H1 (cell line): Measurements from ENCODE around the gene MRPL36. TPM values are rescaled to one million over a fixed set of nuclear protein-coding genes. Genes with fewer than 3 reads are reported as not detected.

Experiments used
- CTCF ChIA-PET: fragments of 300-600 bp; sonication (Branson Sonifier 250); formaldehyde crosslinking; loops from one replicate; lab custom pipeline; 2021; ENCODE audit not compliant: partially characterized antibody; lab: Charles Lee
- POLR2A ChIA-PET: fragments of 300-600 bp; sonication (Branson Sonifier 250); formaldehyde crosslinking; loops from one replicate; lab custom pipeline; 2021; ENCODE audit warnings: inconsistent platforms; ENCODE audit not compliant: partially characterized antibody; lab: Charles Lee
- DNase-seq, 2 experiments: peaks; one replicate each; pipeline versions ENCODE4 v3.0.0 to v3.0.0-alpha.2; 2010 to 2022; ENCODE audit warnings: low spot score in 2 of 2, low read depth in 1 of 2, mixed read lengths in 1 of 2
- FAIRE-seq: peaks from 2 replicates; lab custom pipeline; 2011; peaks lifted over from hg19 to GRCh38; lab: Jason Lieb, UNC
- H2AFZ ChIP-seq: 2 replicates; pipeline ENCODE4 v1.8.1; 2012; ENCODE audit warnings: low read length, inconsistent platforms
- H2AK5ac ChIP-seq: 2 replicates; pipeline ENCODE4 v1.6.1; 2013; ENCODE audit warnings: low read depth, low read length
- H2BK120ac ChIP-seq: replicated peaks from 2 replicates; pipeline ENCODE3; 2013; ENCODE audit warnings: low read depth, low read length, inconsistent platforms
- H2BK12ac ChIP-seq: 2 replicates; pipeline ENCODE4 v1.6.1; 2013; ENCODE audit warnings: low read depth, low read length
- H2BK15ac ChIP-seq: 2 replicates; pipeline ENCODE4 v1.6.1; 2013; ENCODE audit warnings: low read length
- H2BK20ac ChIP-seq: 2 replicates; pipeline ENCODE4 v1.6.1; 2013; ENCODE audit warnings: low read length
- H2BK5ac ChIP-seq: 2 replicates; pipeline ENCODE4 v1.6.1; 2013; ENCODE audit warnings: low read depth, low read length
- H3K14ac ChIP-seq: 2 replicates; pipeline ENCODE4 v1.6.1; 2013; ENCODE audit warnings: inconsistent platforms; ENCODE audit not compliant: insufficient read length
- H3K18ac ChIP-seq: 2 replicates; pipeline ENCODE4 v1.6.1; 2013; ENCODE audit warnings: low read length; ENCODE audit errors: extremely low read depth
- H3K23ac ChIP-seq: 2 replicates; pipeline ENCODE4 v1.6.1; 2013; ENCODE audit warnings: inconsistent platforms; ENCODE audit not compliant: insufficient read length
- H3K23me2 ChIP-seq: 2 replicates; pipeline ENCODE4 v1.6.1; 2013; ENCODE audit warnings: low read depth, low read length
- H3K27ac ChIP-seq: 2 replicates; pipeline ENCODE4 v1.6.1; 2011; ENCODE audit warnings: low read depth, low read length, inconsistent platforms
- H3K27me3 ChIP-seq, 4 experiments: replicated peaks in 1 of 4; 1 replicate in 1 of 4; 2 replicates in 3 of 4; pipeline versions ENCODE4 v1.6.1 to v1.8.1; 2011 to 2013; ENCODE audit warnings: low read length in 3 of 4, mild to moderate bottlenecking in 3 of 4, inconsistent platforms in 2 of 4, mixed read lengths in 2 of 4, moderate library complexity in 1 of 4; ENCODE audit not compliant: control insufficient read depth in 3 of 4, insufficient read depth in 3 of 4; ENCODE audit errors: extremely low read depth in 1 of 4
- H3K36me3 ChIP-seq, 4 experiments: 2 replicates each; pipeline versions ENCODE4 v1.6.1 to v1.8.1; 2011 to 2013; ENCODE audit warnings: mild to moderate bottlenecking in 4 of 4, low read length in 3 of 4, moderate library complexity in 2 of 4, control low read depth in 1 of 4, inconsistent platforms in 1 of 4; ENCODE audit not compliant: insufficient read depth in 4 of 4, control insufficient read depth in 2 of 4
- H3K4ac ChIP-seq: replicated peaks from 2 replicates; pipeline ENCODE3; 2013; ENCODE audit warnings: low read length, low read depth, mixed read lengths, inconsistent platforms; ENCODE audit not compliant: insufficient read length
- H3K4me1 ChIP-seq, 4 experiments: replicated peaks in 1 of 4; 1 replicate in 1 of 4; 2 replicates in 3 of 4; pipeline versions ENCODE4 v1.6.1 to v1.8.1; 2011 to 2013; ENCODE audit warnings: low read length in 3 of 4, inconsistent platforms in 2 of 4, mixed read lengths in 1 of 4; ENCODE audit not compliant: insufficient read depth in 4 of 4, control insufficient read depth in 3 of 4
- H3K4me2 ChIP-seq, 2 experiments: 2 replicates each; pipeline versions ENCODE4 v1.6.1 to v1.8.1; 2011 to 2013; ENCODE audit warnings: low read depth in 2 of 2, low read length in 2 of 2, control low read depth in 1 of 2, inconsistent platforms in 1 of 2, mild to moderate bottlenecking in 1 of 2; ENCODE audit not compliant: insufficient read depth in 1 of 2
- H3K4me3 ChIP-seq, 4 experiments: fragments of 200-600, 300-600 bp in 1 of 4; sonication (generic), shearing (Covaris generic), sonication (Bioruptor Twin) in 1 of 4; 2 replicates each; pipeline versions ENCODE4 v1.5.1 to v1.8.1; 2011 to 2016; ENCODE audit warnings: low read length in 4 of 4, low read depth in 3 of 4, control low read depth in 2 of 4, inconsistent platforms in 2 of 4, mild to moderate bottlenecking in 2 of 4, mixed read lengths in 1 of 4, moderate library complexity in 1 of 4; ENCODE audit not compliant: insufficient read depth in 2 of 4; ENCODE audit errors: extremely low read depth in 1 of 4
- H3K56ac ChIP-seq: replicated peaks from 2 replicates; pipeline ENCODE3; 2013; ENCODE audit warnings: low read depth, mild to moderate bottlenecking, mixed read lengths, low read length, inconsistent platforms; ENCODE audit not compliant: insufficient read length
- H3K79me1 ChIP-seq: 2 replicates; pipeline ENCODE4 v1.6.1; 2013; ENCODE audit warnings: low read depth, low read length, control low read depth
- H3K79me2 ChIP-seq, 2 experiments: 2 replicates each; pipeline versions ENCODE4 v1.6.1 to v1.8.1; 2012 to 2013; ENCODE audit warnings: low read length in 2 of 2, mild to moderate bottlenecking in 2 of 2, inconsistent platforms in 1 of 2; ENCODE audit not compliant: insufficient read depth in 2 of 2, control insufficient read depth in 1 of 2
- H3K9ac ChIP-seq, 4 experiments: replicated peaks in 1 of 4; 1 replicate in 1 of 4; 2 replicates in 3 of 4; pipeline versions ENCODE4 v1.6.1 to v1.8.1; 2011 to 2013; ENCODE audit warnings: low read depth in 3 of 4, low read length in 3 of 4, control low read depth in 2 of 4, mild to moderate bottlenecking in 2 of 4, moderate library complexity in 2 of 4, inconsistent platforms in 1 of 4; ENCODE audit errors: extremely low read depth in 1 of 4
- H3K9me3 ChIP-seq, 2 experiments: 2 replicates each; pipeline versions ENCODE4 v1.6.1 to v1.8.1; 2012 to 2013; ENCODE audit warnings: mild to moderate bottlenecking in 2 of 2, moderate library complexity in 2 of 2, control low read depth in 1 of 2, inconsistent platforms in 1 of 2, low read depth in 1 of 2, low read length in 1 of 2, mixed read lengths in 1 of 2; ENCODE audit not compliant: insufficient read depth in 2 of 2
- H4K20me1 ChIP-seq, 2 experiments: replicated peaks in 1 of 2; 2 replicates each; pipeline versions ENCODE3 to v1.8.1; 2011 to 2013; ENCODE audit warnings: inconsistent platforms in 2 of 2, low read length in 2 of 2, mild to moderate bottlenecking in 1 of 2; ENCODE audit not compliant: insufficient read depth in 2 of 2, control insufficient read depth in 1 of 2
- H4K5ac ChIP-seq: 2 replicates; pipeline ENCODE4 v1.6.1; 2013; ENCODE audit warnings: low read length, low read depth, mixed read lengths, inconsistent platforms; ENCODE audit not compliant: insufficient read length
- H4K8ac ChIP-seq: 2 replicates; pipeline ENCODE4 v1.8.0; 2013; ENCODE audit warnings: mild to moderate bottlenecking, moderate library complexity, low read length, inconsistent platforms; ENCODE audit not compliant: insufficient read depth; ENCODE audit errors: extremely low read depth
- H4K91ac ChIP-seq: replicated peaks from 2 replicates; pipeline ENCODE3; 2013; ENCODE audit warnings: low read length, mixed read lengths, inconsistent platforms; ENCODE audit not compliant: insufficient read length
- ASH2L ChIP-seq: fragments of 200-600, 300-600 bp; sonication (generic); IDR thresholded peaks from one replicate; pipeline ENCODE4 v1.7.1; 2017; ENCODE audit warnings: low read length
- CTBP2 ChIP-seq: IDR thresholded peaks from 2 replicates; pipeline ENCODE4 v1.7.0; 2011; ENCODE audit warnings: borderline replicate concordance, mild to moderate bottlenecking, moderate library complexity, mixed read lengths, low read length; ENCODE audit not compliant: insufficient read depth, insufficient read length
- GABPA ChIP-seq: IDR thresholded peaks from 2 replicates; pipeline ENCODE4 v1.6.1; 2011; ENCODE audit warnings: mild to moderate bottlenecking, low read length, moderate library complexity, borderline replicate concordance; ENCODE audit not compliant: insufficient read depth
- HDAC6 ChIP-seq: IDR thresholded peaks from one replicate; pipeline ENCODE4 v1.7.1; 2012; ENCODE audit warnings: low read depth, mild to moderate bottlenecking, inconsistent platforms, low read length, moderate library complexity
- JUN ChIP-seq: IDR thresholded peaks from 2 replicates; pipeline ENCODE4 v1.6.1; 2011; ENCODE audit warnings: low read depth, mild to moderate bottlenecking, improper control_type of control experiment, low read length
- JUND ChIP-seq: IDR thresholded peaks from 2 replicates; pipeline ENCODE4 v1.6.1; 2011; ENCODE audit warnings: mild to moderate bottlenecking, improper control_type of control experiment, low read length
- MAFK ChIP-seq: IDR thresholded peaks from 2 replicates; pipeline ENCODE4 v1.6.1; 2012; ENCODE audit warnings: low read depth, mild to moderate bottlenecking, improper control_type of control experiment, low read length
- SIN3A ChIP-seq, 2 experiments: IDR thresholded peaks in 1 of 2; conservative IDR thresholded peaks in 1 of 2; 2 replicates each; pipeline ENCODE4 v1.6.1; 2011 to 2012; ENCODE audit warnings: low read length in 2 of 2, improper control_type of control experiment in 1 of 2, low read depth in 1 of 2, mild to moderate bottlenecking in 1 of 2
- SP2 ChIP-seq: IDR thresholded peaks from 2 replicates; pipeline ENCODE4 v1.6.1; 2012; ENCODE audit warnings: mild to moderate bottlenecking, low read length, inconsistent platforms
- TAF1 ChIP-seq: IDR thresholded peaks from 2 replicates; pipeline ENCODE4 v1.6.1; 2011; ENCODE audit warnings: mild to moderate bottlenecking, low read depth, low read length
- TBP ChIP-seq: IDR thresholded peaks from 2 replicates; pipeline ENCODE4 v1.6.1; 2011; ENCODE audit warnings: low read depth, low read length, improper control_type of control experiment
- TEAD4 ChIP-seq: IDR thresholded peaks from 2 replicates; pipeline ENCODE4 v1.6.1; 2012; ENCODE audit warnings: low read depth, low read length, inconsistent platforms, mixed read lengths
- YY1 ChIP-seq: IDR thresholded peaks from 2 replicates; pipeline ENCODE4 v1.6.1; 2011; ENCODE audit warnings: low read depth, mild to moderate bottlenecking, low read length
- WGBS, 2 experiments: shearing (Covaris generic) in 1 of 2; methylation state at CpG; one replicate each; pipeline versions ENCODE4 v1.1.6 to v1.1.7; 2013 to 2015; ENCODE audit warnings: low lambda C conversion rate in 2 of 2, mixed read lengths in 2 of 2, inconsistent platforms in 1 of 2, low coverage in 1 of 2, missing lambda C conversion rate in 1 of 2; ENCODE audit not compliant: insufficient replicate concordance in 2 of 2, insufficient coverage in 1 of 2, insufficient read length in 1 of 2; ENCODE audit errors: extremely low coverage in 1 of 2, missing lambda C conversion rate in 1 of 2; 5-methylcytosine and 5-hydroxymethylcytosine counted together
- polyA plus RNA-seq, 7 experiments: library from polyadenylated mRNA; depleted of rRNA in 3 of 7; stranded (reverse) in 5 of 7; unstranded in 2 of 7; fragments of >200 nt in 5 of 7; fragments of 200-250 nt in 2 of 7; gene quantifications; 1 replicate in 5 of 7; 2 replicates in 1 of 7; 4 replicates in 1 of 7; pipeline versions ENCODE4 v1.2.1 to v1.2.3, GENCODE V29; 2011 to 2013; ENCODE audit warnings: missing spikeins in 2 of 7, mixed read lengths in 2 of 7
- total RNA-seq: library from RNA; stranded (reverse); fragmentation: NEBNext Ultra II Directional; extraction: Animal tissue kit (Norgen Biotek cat#: 25700); gene quantifications from 2 replicates; pipeline ENCODE4 v1.2.1, GENCODE V29; 2021
- TF ChIP-seq, protein P1 (sequence below): IDR thresholded peaks from 2 replicates; pipeline ENCODE4 v1.6.1; 2011; ENCODE audit warnings: low read length, improper control_type of control experiment

Gene MRPL36
- total and polyA plus RNA-seq, 2 of the 8 experiments (the other 6 are each of a cell fraction or from before 2014, with no cell fraction given): 56.3 to 81.5 TPM

DNA sequence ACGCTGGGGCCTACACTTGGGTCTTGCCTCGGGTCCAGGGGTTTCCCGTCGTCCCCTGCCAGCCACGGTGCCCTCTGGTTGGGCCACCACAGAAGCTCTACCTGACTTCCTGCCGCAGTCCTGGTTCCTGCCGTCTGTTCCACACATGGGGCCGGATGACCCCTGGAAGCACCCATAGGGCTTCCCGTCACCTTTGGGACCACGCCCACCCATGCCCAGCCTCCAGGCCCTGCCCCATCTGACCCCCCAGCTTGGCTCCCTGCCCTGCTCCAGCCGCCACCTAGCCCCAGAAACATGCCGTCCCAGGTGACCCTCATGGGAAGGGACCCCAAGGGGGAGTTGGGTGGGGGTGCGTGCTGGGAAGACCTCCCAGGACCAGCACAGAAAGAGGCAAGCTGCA, 13.7 kb downstream of the MRPL36 start:
- no peaks in the 10 kb centered on the region for H3K9me3 ChIP-seq
- H3K14ac ChIP-seq: no peak overlapping the region
- no peak overlapping the region for H3K27ac ChIP-seq
- no peaks in the 10 kb centered on the region for H3K36me3 ChIP-seq
- CTCF ChIA-PET: interaction anchor here (1.3 to 1.8 kb wide), 2 partner anchors 18 to 24 kb away, joined by 3 to 5 read pairs; no protein-coding TSS in a partner anchor
- H3K9ac ChIP-seq: no peak overlapping the region
- H3K4ac ChIP-seq: no peak overlapping the region
- H3K79me1 ChIP-seq: no peaks in the 10 kb centered on the region
- no peaks in the 10 kb centered on the region for H3K79me2 ChIP-seq
- FAIRE-seq: no peak
- H2BK5ac ChIP-seq: no peak overlapping the region
- H2BK20ac ChIP-seq: no peak overlapping the region
- 93% methylated on average over 10 of the region's 13 CpGs; no CpG with 5 or more reads in 1 of the 2 experiments for WGBS, 2 experiments
- POLR2A ChIA-PET: interaction anchor here (1.2 kb wide), 1 partner anchor 15 kb away, joined by 4 read pairs; the partner anchor contains the start of gene NDUFS6
- no peaks in the 10 kb centered on the region for H3K27me3 ChIP-seq
- H4K20me1 ChIP-seq: peaks cover 0 to 3% of the 10 kb centered on the region in 2 experiments
- no peak overlapping the region for H4K91ac ChIP-seq
- H3K4me3 ChIP-seq: no peak overlapping the region
- H2BK15ac ChIP-seq: no peak overlapping the region
- H3K56ac ChIP-seq: no peak overlapping the region
- H3K23ac ChIP-seq: no peak overlapping the region
- H4K5ac ChIP-seq: no peak overlapping the region
- no peak overlapping the region for H2BK12ac ChIP-seq
- H4K8ac ChIP-seq: no peak overlapping the region
- no peak overlapping the region for H3K4me2 ChIP-seq
- no peak overlapping the region for H3K18ac ChIP-seq
- H3K23me2 ChIP-seq: no peaks in the 10 kb centered on the region
- H3K4me1 ChIP-seq: peaks cover 0 to 15% (median 12%) of the 10 kb centered on the region in 4 experiments; a peak in 5 of 7 replicates
- no peak overlapping the region for H2AFZ ChIP-seq
- H2BK120ac ChIP-seq: no peak overlapping the region
- no peak for DNase-seq
- H2AK5ac ChIP-seq: no peak overlapping the region
- TF ChIP-seq CTBP2 (no peak), SP2 (no peak), ASH2L (no peak), SIN3A (conservative IDR thresholded peaks at IDR 0.05 in 1 of 2, IDR thresholded peaks at IDR 0.05 in 1 of 2; ENCODE audit: low read depth in 1 of 2, low read length in 2 of 2) (no peak), TEAD4 (no peak), GABPA (no peak), MAFK (no peak), TAF1 (no peak), HDAC6 (no peak), TBP (no peak), YY1 (no peak), JUN (no peak), JUND (no peak)
- TF ChIP-seq, protein P1, sequence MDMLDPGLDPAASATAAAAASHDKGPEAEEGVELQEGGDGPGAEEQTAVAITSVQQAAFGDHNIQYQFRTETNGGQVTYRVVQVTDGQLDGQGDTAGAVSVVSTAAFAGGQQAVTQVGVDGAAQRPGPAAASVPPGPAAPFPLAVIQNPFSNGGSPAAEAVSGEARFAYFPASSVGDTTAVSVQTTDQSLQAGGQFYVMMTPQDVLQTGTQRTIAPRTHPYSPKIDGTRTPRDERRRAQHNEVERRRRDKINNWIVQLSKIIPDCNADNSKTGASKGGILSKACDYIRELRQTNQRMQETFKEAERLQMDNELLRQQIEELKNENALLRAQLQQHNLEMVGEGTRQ: no peak
